K562 (cell line): Measurements from ENCODE around the gene NDUFC2. TPM values are rescaled to one million over a fixed set of nuclear protein-coding genes. Genes with fewer than 3 reads are reported as not detected.
A peak's percentile ranks its signal among the peaks of the same experiment; 100 is the strongest.

Source experiments
- HNRNPH1 ChIP-seq: fragments of 200-400 bp; formaldehyde crosslinking; optimal IDR thresholded peaks from 2 replicates; pipeline ENCODE3; 2017; ENCODE audit warnings: low read depth, mild to moderate bottlenecking, low read length, moderate library complexity
- MXI1 ChIP-seq: IDR thresholded peaks from 2 replicates; pipeline ENCODE4 v1.6.1; 2011; ENCODE audit warnings: low read depth, mild to moderate bottlenecking, improper control_type of control experiment, low read length
- NFIX ChIP-seq: fragments of 250-450 bp; sonication (Bioruptor Pico); IDR thresholded peaks from 2 replicates; pipeline ENCODE4 v1.4.0; 2020; ENCODE audit warnings: low read depth, mild to moderate bottlenecking, moderate library complexity
- PHB ChIP-seq: fragments of 250-450 bp; sonication (Bioruptor Pico); IDR thresholded peaks from 2 replicates; pipeline ENCODE4 v1.5.0; 2021
- TAF1 ChIP-seq: IDR thresholded peaks from 2 replicates; pipeline ENCODE4 v1.6.1; 2011; ENCODE audit warnings: mild to moderate bottlenecking, low read length, moderate library complexity; ENCODE audit not compliant: insufficient read depth, control insufficient read depth, severe bottlenecking; ENCODE audit errors: extremely low read depth
- ZBTB11 ChIP-seq, 3 experiments: fragments of 200-800 bp in 1 of 3; fragments of 250-450 bp in 1 of 3; fragments of 450-650 bp in 1 of 3; sonication (Bioruptor Pico) in 1 of 3; sonication (Bioruptor generic) in 1 of 3; formaldehyde crosslinking in 1 of 3; IDR thresholded peaks; 2 replicates each; pipeline versions ENCODE4 v1.6.1 to v1.8.0; 2016 to 2022; ENCODE audit warnings: mild to moderate bottlenecking in 2 of 3, missing genetic modification characterization in 2 of 3, missing compliant biosample characterization in 1 of 3, moderate library complexity in 1 of 3
- ZBTB17 ChIP-seq: fragments of 450-650 bp; formaldehyde crosslinking; IDR thresholded peaks from 2 replicates; pipeline ENCODE4 v1.4.0; 2020; ENCODE audit warnings: mild to moderate bottlenecking
- ZNF12 ChIP-seq: sonication (generic); formaldehyde crosslinking; IDR thresholded peaks from 2 replicates; pipeline ENCODE4 v1.4.0; 2020; ENCODE audit warnings: mild to moderate bottlenecking, missing genetic modification reagents
- ZNF165 ChIP-seq: fragments of 250-450 bp; sonication (Bioruptor Pico); IDR thresholded peaks from 2 replicates; pipeline ENCODE4 v1.4.0; 2020; ENCODE audit warnings: borderline replicate concordance
- ZNF224 ChIP-seq: sonication (generic); formaldehyde crosslinking; IDR thresholded peaks from 2 replicates; pipeline ENCODE4 v1.8.0; 2022; ENCODE audit warnings: mild to moderate bottlenecking, missing genetic modification reagents
- ZNF655 ChIP-seq: fragments of 250-450 bp; sonication (Bioruptor Pico); IDR thresholded peaks from 2 replicates; pipeline ENCODE4 v1.5.0; 2021
- ZNF79 ChIP-seq: fragments of 250-450 bp; sonication (Bioruptor Pico); IDR thresholded peaks from 2 replicates; pipeline ENCODE4 v1.4.0; 2020; ENCODE audit warnings: low read depth, mild to moderate bottlenecking, moderate library complexity
- polyA plus RNA-seq, 8 experiments: library from polyadenylated mRNA; depleted of rRNA in 4 of 8; stranded (reverse) in 5 of 8; unstranded in 3 of 8; fragments of >200 nt; fragmentation: Nextera tagmentation in 2 of 8; fragmentation: Illumina TruSeq in 1 of 8; extraction: Ambion mirVana in 2 of 8; extraction: Trizol in 1 of 8; gene quantifications; 2 replicates each; pipeline versions ENCODE4 v1.2.1 to v1.2.3, GENCODE V29; 2011 to 2014; ENCODE audit warnings: inconsistent platforms in 1 of 8, missing spikeins in 1 of 8
- total RNA-seq, 7 experiments: library from RNA; depleted of rRNA in 6 of 7; stranded (reverse); fragments of >200 nt in 6 of 7; fragmentation: Illumina TruSeq in 2 of 7; extraction: Trizol in 2 of 7; gene quantifications; 2 replicates each; pipeline versions ENCODE4 v1.2.1 to v1.2.3, GENCODE V29; 2011 to 2021; ENCODE audit warnings: low replicate concordance in 1 of 7
- TF ChIP-seq, protein P1 (sequence below): sonication (generic); formaldehyde crosslinking; IDR thresholded peaks from 2 replicates; pipeline ENCODE4 v1.8.1; 2023; ENCODE audit warnings: missing genetic modification reagents, mild to moderate bottlenecking, borderline replicate concordance

NDUFC2 gene
- total and polyA plus RNA-seq, 9 of the 15 experiments (the other 6 are each of a cell fraction or from before 2014, with no cell fraction given): 168 to 1,119 (median 442) TPM

- TF ChIP-seq ZBTB17 (CRISPR knock-in tag) (0 out of 2 replicates have a peak, but pooled peaks have one; percentile 72), ZNF79 (CRISPR knock-in tag) (no peak), ZNF655 (CRISPR knock-in tag) (no peak), PHB (CRISPR knock-in tag) (no peak), ZNF12 (CRISPR knock-in tag) (no peak; the same call in 1 of the 2 replicates), HNRNPH1 (no peak), ZNF165 (CRISPR knock-in tag) (no peak), MXI1 (peak; percentile 61; the same call in 1 of the 2 replicates), NFIX (no peak), TAF1 (peak; percentile 99), ZNF224 (CRISPR knock-in tag) (no peak), ZBTB11 (CRISPR knock-in tag; IDR thresholded peaks at IDR 0.05) (peak; percentile 96 to 99 (median 99))
- TF ChIP-seq, protein P1, sequence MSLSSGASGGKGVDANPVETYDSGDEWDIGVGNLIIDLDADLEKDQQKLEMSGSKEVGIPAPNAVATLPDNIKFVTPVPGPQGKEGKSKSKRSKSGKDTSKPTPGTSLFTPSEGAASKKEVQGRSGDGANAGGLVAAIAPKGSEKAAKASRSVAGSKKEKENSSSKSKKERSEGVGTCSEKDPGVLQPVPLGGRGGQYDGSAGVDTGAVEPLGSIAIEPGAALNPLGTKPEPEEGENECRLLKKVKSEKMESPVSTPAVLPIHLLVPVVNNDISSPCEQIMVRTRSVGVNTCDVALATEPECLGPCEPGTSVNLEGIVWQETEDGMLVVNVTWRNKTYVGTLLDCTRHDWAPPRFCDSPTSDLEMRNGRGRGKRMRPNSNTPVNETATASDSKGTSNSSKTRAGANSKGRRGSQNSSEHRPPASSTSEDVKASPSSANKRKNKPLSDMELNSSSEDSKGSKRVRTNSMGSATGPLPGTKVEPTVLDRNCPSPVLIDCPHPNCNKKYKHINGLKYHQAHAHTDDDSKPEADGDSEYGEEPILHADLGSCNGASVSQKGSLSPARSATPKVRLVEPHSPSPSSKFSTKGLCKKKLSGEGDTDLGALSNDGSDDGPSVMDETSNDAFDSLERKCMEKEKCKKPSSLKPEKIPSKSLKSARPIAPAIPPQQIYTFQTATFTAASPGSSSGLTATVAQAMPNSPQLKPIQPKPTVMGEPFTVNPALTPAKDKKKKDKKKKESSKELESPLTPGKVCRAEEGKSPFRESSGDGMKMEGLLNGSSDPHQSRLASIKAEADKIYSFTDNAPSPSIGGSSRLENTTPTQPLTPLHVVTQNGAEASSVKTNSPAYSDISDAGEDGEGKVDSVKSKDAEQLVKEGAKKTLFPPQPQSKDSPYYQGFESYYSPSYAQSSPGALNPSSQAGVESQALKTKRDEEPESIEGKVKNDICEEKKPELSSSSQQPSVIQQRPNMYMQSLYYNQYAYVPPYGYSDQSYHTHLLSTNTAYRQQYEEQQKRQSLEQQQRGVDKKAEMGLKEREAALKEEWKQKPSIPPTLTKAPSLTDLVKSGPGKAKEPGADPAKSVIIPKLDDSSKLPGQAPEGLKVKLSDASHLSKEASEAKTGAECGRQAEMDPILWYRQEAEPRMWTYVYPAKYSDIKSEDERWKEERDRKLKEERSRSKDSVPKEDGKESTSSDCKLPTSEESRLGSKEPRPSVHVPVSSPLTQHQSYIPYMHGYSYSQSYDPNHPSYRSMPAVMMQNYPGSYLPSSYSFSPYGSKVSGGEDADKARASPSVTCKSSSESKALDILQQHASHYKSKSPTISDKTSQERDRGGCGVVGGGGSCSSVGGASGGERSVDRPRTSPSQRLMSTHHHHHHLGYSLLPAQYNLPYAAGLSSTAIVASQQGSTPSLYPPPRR (CRISPR knock-in tag): no peak
Measured at GRCh38 chr11:78079232-78080083, at the start of gene NDUFC2 (continued).
